Mucosa of descending colon (tissue), 3 donors: ENCODE results near the gene PDE4D. TPM values are rescaled to one million over a fixed set of nuclear protein-coding genes. Genes with fewer than 3 reads are reported as not detected.

Experiments
- ATAC-seq: fragments of 200-7000 bp; cut with Tn5 transposase; one replicate; pipeline ENCODE4 v1.9.1; 2020; ENCODE audit warnings: mild to moderate bottlenecking, moderate library complexity
- DNase-seq, 3 donors: peaks; one replicate each; pipeline ENCODE4 v3.0.0-alpha.2; 2020
- H3K36me3 ChIP-seq: fragments of 200-600 bp; one replicate; pipeline ENCODE4 v1.8.0; 2021; ENCODE audit warnings: low read depth, mild to moderate bottlenecking
- H3K4me1 ChIP-seq: fragments of 200-600 bp; one replicate; pipeline ENCODE4 v1.8.0; 2021; ENCODE audit warnings: low read depth, mild to moderate bottlenecking
- H3K4me3 ChIP-seq: fragments of 200-600 bp; one replicate; pipeline ENCODE4 v1.8.0; 2021; ENCODE audit warnings: mild to moderate bottlenecking
- H3K9me3 ChIP-seq: fragments of 200-600 bp; one replicate; pipeline ENCODE4 v1.8.0; 2021; ENCODE audit warnings: mild to moderate bottlenecking
- CTCF ChIP-seq: fragments of 200-600 bp; IDR thresholded peaks from one replicate; pipeline ENCODE4 v1.8.0; 2022; ENCODE audit warnings: antibody characterized with exemption, mild to moderate bottlenecking
- intact Hi-C, 2 donors: fragments of 100-400 bp; cut with DNase I in 1 of 2; cut with micrococcal nuclease in 1 of 2; formaldehyde crosslinking; loops; one replicate each; pipeline versions ENCODE4 v1.11.0 to v1.11.1; 2022; cut with DNase I, micrococcal nuclease
- total RNA-seq, 3 donors: library from RNA; stranded (reverse); fragmentation: NEBNext Ultra II Directional in 2 of 3; extraction: Animal tissue kit (Norgen Biotek cat#: 25700) in 2 of 3; gene quantifications; one replicate each; pipeline versions ENCODE4 v1.2.1 to v1.2.4, GENCODE V29; 2021 to 2023
- donor health status: DM: no; HTN: no; CAD: no; lungs with moderate emphysema.
- donor health status: DM: no; HTN: no; CAD: no.
- donor health status: DM: no; HTN: yes; CAD: no.

Gene PDE4D
- total RNA-seq, 3 donors from 2014 or later = 37.9 to 137 (median 100) TPM

GRCh38 chr5:59260200-59260599 is 633.3 kb downstream of the PDE4D start:
- Histone ChIP-seq H3K4me1 (no peaks in the 10 kb centered on the region), H3K36me3 (no peaks in the 10 kb centered on the region), H3K4me3 (no peak overlapping the region), H3K9me3 (no peaks in the 10 kb centered on the region)
- no peak for DNase-seq
- intact Hi-C loops = loop anchor here in 1 of 2 donors (10.0 kb wide), 1 partner anchor 105 kb away; no protein-coding TSS in a partner anchor
- ATAC-seq = no peak
- TF ChIP-seq CTCF = no peak

- H3K4me1 ChIP-seq = no peaks in the 10 kb centered on the region
- H3K36me3 ChIP-seq = no peaks in the 10 kb centered on the region
- no peak overlapping the region for H3K4me3 ChIP-seq
- no peaks in the 10 kb centered on the region for H3K9me3 ChIP-seq
- TF ChIP-seq CTCF = no peak
- intact Hi-C loops = no loop called here
- DNase-seq (no peak), ATAC-seq (no peak)
These were observed 634.3 kb downstream of the PDE4D start for GRCh38 chr5:59259237-59259636.

GRCh38 chr5:59257488-59258400 is 635.8 kb downstream of the PDE4D start:
- ATAC-seq (peak; percentile 80), DNase-seq (no peak)
- intact Hi-C loops = no loop called here
- TF ChIP-seq CTCF = no peak
- Histone ChIP-seq H3K4me3 (no peak overlapping the region), H3K36me3 (no peaks in the 10 kb centered on the region), H3K4me1 (no peaks in the 10 kb centered on the region), H3K9me3 (no peaks in the 10 kb centered on the region)

- H3K9me3 ChIP-seq = no peaks in the 10 kb centered on the region
- intact Hi-C loops = no loop called here
- ATAC-seq = no peak
- DNase-seq = no peak
- no peaks in the 10 kb centered on the region for H3K36me3 ChIP-seq
- no peak for TF ChIP-seq CTCF
- H3K4me3 ChIP-seq = no peak overlapping the region
- H3K4me1 ChIP-seq = no peaks in the 10 kb centered on the region
These were observed 637.2 kb downstream of the PDE4D start for GRCh38 chr5:59256331-59256730.

- no peaks in the 10 kb centered on the region for H3K4me1 ChIP-seq
- no peaks in the 10 kb centered on the region for H3K36me3 ChIP-seq
- TF ChIP-seq CTCF = no peak
- ATAC-seq (no peak), DNase-seq (no peak)
- intact Hi-C loops = no loop called here
- H3K9me3 ChIP-seq = no peaks in the 10 kb centered on the region
- H3K4me3 ChIP-seq = no peak overlapping the region
These were observed 639.4 kb downstream of the PDE4D start for GRCh38 chr5:59254055-59254687.
